ENCODE data around the gene DTD1.

The DTD1 gene

GRCh38 chr20:18686696-18687095, 98.8 kb downstream of the DTD1 start:
- no peak overlapping the region for H4K8ac ChIP-seq (ENCODE audit: low read depth, low read length)
- no peaks in the 10 kb centered on the region for H3K79me2 ChIP-seq (ENCODE audit: control insufficient read depth, insufficient read depth, low read length)
- H3K56ac ChIP-seq (ENCODE audit: low read length), result no peak overlapping the region
- H2BK5ac ChIP-seq (ENCODE audit: low read length), result no peak overlapping the region
- H3K9ac ChIP-seq (ENCODE audit: low read length), result no peak overlapping the region
- H3K4me2 ChIP-seq (ENCODE audit: low read length), result no peak overlapping the region
- no peak overlapping the region for H4K5ac ChIP-seq (ENCODE audit: low read length)
- H3K79me1 ChIP-seq (ENCODE audit: low read length), result no peaks in the 10 kb centered on the region
- H3K4ac ChIP-seq (ENCODE audit: low read depth, low read length), result no peak overlapping the region
- no CpG with 5 or more reads among the region's 1 CpG for WGBS (ENCODE audit: extremely low coverage, insufficient coverage, low lambda C conversion rate)
- H3K27me3 ChIP-seq (ENCODE audit: insufficient read depth, low read length, poor library complexity), result no peaks in the 10 kb centered on the region
- H3K4me1 ChIP-seq (ENCODE audit: control insufficient read depth, low read depth, low read length), result peaks cover 5% of the 10 kb centered on the region
- no peak overlapping the region for H3K27ac ChIP-seq (ENCODE audit: low read depth, low read length)
- H3K23ac ChIP-seq (ENCODE audit: low read length), result no peak overlapping the region
- H2BK120ac ChIP-seq (ENCODE audit: low read depth, low read length), result no peak overlapping the region
- no peak overlapping the region for H3K18ac ChIP-seq (ENCODE audit: low read length)
- no peak overlapping the region for H2BK15ac ChIP-seq (replicated peaks; ENCODE audit: low read depth)
- H2AK5ac ChIP-seq (ENCODE audit: low read length), result no peak overlapping the region
- DNase-seq, result no peak
- no peaks in the 10 kb centered on the region for H3K36me3 ChIP-seq (ENCODE audit: control insufficient read depth, insufficient read depth, low read length)
- H3K4me3 ChIP-seq (ENCODE audit: low read length), result no peak overlapping the region

- no peak overlapping the region for H3K23ac ChIP-seq (ENCODE audit: low read length)
- WGBS (ENCODE audit: extremely low coverage, insufficient coverage, low lambda C conversion rate), result no CpG with 5 or more reads among the region's 3 CpGs
- H3K56ac ChIP-seq (ENCODE audit: low read length), result no peak overlapping the region
- H3K4me2 ChIP-seq (ENCODE audit: low read length), result no peak overlapping the region
- H3K18ac ChIP-seq (ENCODE audit: low read length), result no peak overlapping the region
- H3K4me3 ChIP-seq (ENCODE audit: low read length), result no peak overlapping the region
- no peak overlapping the region for H3K4ac ChIP-seq (ENCODE audit: low read depth, low read length)
- DNase-seq, result no peak
- H4K8ac ChIP-seq (ENCODE audit: low read depth, low read length), result no peak overlapping the region
- H2BK5ac ChIP-seq (ENCODE audit: low read length), result no peak overlapping the region
- H3K27me3 ChIP-seq (ENCODE audit: insufficient read depth, low read length, poor library complexity), result no peaks in the 10 kb centered on the region
- H2AK5ac ChIP-seq (ENCODE audit: low read length), result no peak overlapping the region
- H3K9ac ChIP-seq (ENCODE audit: low read length), result no peak overlapping the region
- no peaks in the 10 kb centered on the region for H3K79me1 ChIP-seq (ENCODE audit: low read length)
- no peak overlapping the region for H3K27ac ChIP-seq (ENCODE audit: low read depth, low read length)
- peaks cover 1% of the 10 kb centered on the region for H3K4me1 ChIP-seq (ENCODE audit: control insufficient read depth, low read depth, low read length)
- no peak overlapping the region for H2BK15ac ChIP-seq (replicated peaks; ENCODE audit: low read depth)
- H3K36me3 ChIP-seq (ENCODE audit: control insufficient read depth, insufficient read depth, low read length), result no peaks in the 10 kb centered on the region
- H4K5ac ChIP-seq (ENCODE audit: low read length), result no peak overlapping the region
- no peak overlapping the region for H2BK120ac ChIP-seq (ENCODE audit: low read depth, low read length)
- H3K79me2 ChIP-seq (ENCODE audit: control insufficient read depth, insufficient read depth, low read length), result no peaks in the 10 kb centered on the region
These were observed 100.8 kb downstream of the DTD1 start for GRCh38 chr20:18688676-18689075.

- Histone ChIP-seq H2AK5ac (ENCODE audit: low read length) (no peak overlapping the region), H4K8ac (ENCODE audit: low read depth, low read length) (no peak overlapping the region), H3K27ac (ENCODE audit: low read depth, low read length) (no peak overlapping the region), H3K79me1 (ENCODE audit: low read length) (no peaks in the 10 kb centered on the region), H3K4me2 (ENCODE audit: low read length) (no peak overlapping the region), H3K4ac (ENCODE audit: low read depth, low read length) (no peak overlapping the region), H3K56ac (ENCODE audit: low read length) (no peak overlapping the region), H3K79me2 (ENCODE audit: control insufficient read depth, insufficient read depth, low read length) (no peaks in the 10 kb centered on the region), H3K9ac (ENCODE audit: low read length) (no peak overlapping the region), H2BK120ac (ENCODE audit: low read depth, low read length) (no peak overlapping the region), H3K18ac (ENCODE audit: low read length) (no peak overlapping the region), H3K27me3 (ENCODE audit: insufficient read depth, low read length, poor library complexity) (no peaks in the 10 kb centered on the region), H2BK15ac (replicated peaks; ENCODE audit: low read depth) (no peak overlapping the region), H3K36me3 (ENCODE audit: control insufficient read depth, insufficient read depth, low read length) (no peaks in the 10 kb centered on the region), H3K23ac (ENCODE audit: low read length) (no peak overlapping the region), H3K4me1 (ENCODE audit: control insufficient read depth, low read depth, low read length) (no peaks in the 10 kb centered on the region), H3K4me3 (ENCODE audit: low read length) (no peak overlapping the region), H4K5ac (ENCODE audit: low read length) (no peak overlapping the region), H2BK5ac (ENCODE audit: low read length) (no peak overlapping the region)
- WGBS (ENCODE audit: extremely low coverage, insufficient coverage, low lambda C conversion rate), result no CpG with 5 or more reads among the region's 1 CpG
- DNase-seq, result no peak
These were observed 101.7 kb downstream of the DTD1 start for GRCh38 chr20:18689557-18689956.

GRCh38 chr20:18692447-18692846, 104.6 kb downstream of the DTD1 start:
- no peak overlapping the region for H3K9ac ChIP-seq (ENCODE audit: low read length)
- H2BK120ac ChIP-seq (ENCODE audit: low read depth, low read length), result no peak overlapping the region
- no peaks in the 10 kb centered on the region for H3K36me3 ChIP-seq (ENCODE audit: control insufficient read depth, insufficient read depth, low read length)
- H3K27me3 ChIP-seq (ENCODE audit: insufficient read depth, low read length, poor library complexity), result no peaks in the 10 kb centered on the region
- no peak overlapping the region for H3K23ac ChIP-seq (ENCODE audit: low read length)
- H3K4me2 ChIP-seq (ENCODE audit: low read length), result no peak overlapping the region
- DNase-seq, result no peak
- H2AK5ac ChIP-seq (ENCODE audit: low read length), result no peak overlapping the region
- H3K4ac ChIP-seq (ENCODE audit: low read depth, low read length), result no peak overlapping the region
- no peak overlapping the region for H4K8ac ChIP-seq (ENCODE audit: low read depth, low read length)
- H3K4me1 ChIP-seq (ENCODE audit: control insufficient read depth, low read depth, low read length), result no peaks in the 10 kb centered on the region
- H2BK15ac ChIP-seq (replicated peaks; ENCODE audit: low read depth), result no peak overlapping the region
- H3K18ac ChIP-seq (ENCODE audit: low read length), result no peak overlapping the region
- H3K79me1 ChIP-seq (ENCODE audit: low read length), result no peaks in the 10 kb centered on the region
- H3K56ac ChIP-seq (ENCODE audit: low read length), result no peak overlapping the region
- no peak overlapping the region for H2BK5ac ChIP-seq (ENCODE audit: low read length)
- no peaks in the 10 kb centered on the region for H3K79me2 ChIP-seq (ENCODE audit: control insufficient read depth, insufficient read depth, low read length)
- H4K5ac ChIP-seq (ENCODE audit: low read length), result no peak overlapping the region
- no CpG with 5 or more reads among the region's 1 CpG for WGBS (ENCODE audit: extremely low coverage, insufficient coverage, low lambda C conversion rate)
- H3K27ac ChIP-seq (ENCODE audit: low read depth, low read length), result no peak overlapping the region
- H3K4me3 ChIP-seq (ENCODE audit: low read length), result no peak overlapping the region

- no peak overlapping the region for H4K5ac ChIP-seq (ENCODE audit: low read length)
- H2BK15ac ChIP-seq (replicated peaks; ENCODE audit: low read depth), result no peak overlapping the region
- H3K27ac ChIP-seq (ENCODE audit: low read depth, low read length), result no peak overlapping the region
- H3K23ac ChIP-seq (ENCODE audit: low read length), result no peak overlapping the region
- H2BK120ac ChIP-seq (ENCODE audit: low read depth, low read length), result no peak overlapping the region
- no peak overlapping the region for H2BK5ac ChIP-seq (ENCODE audit: low read length)
- H3K4me3 ChIP-seq (ENCODE audit: low read length), result no peak overlapping the region
- no CpG with 5 or more reads among the region's 6 CpGs for WGBS (ENCODE audit: extremely low coverage, insufficient coverage, low lambda C conversion rate)
- no peaks in the 10 kb centered on the region for H3K79me1 ChIP-seq (ENCODE audit: low read length)
- no peak overlapping the region for H3K56ac ChIP-seq (ENCODE audit: low read length)
- H3K4me1 ChIP-seq (ENCODE audit: control insufficient read depth, low read depth, low read length), result no peaks in the 10 kb centered on the region
- no peaks in the 10 kb centered on the region for H3K36me3 ChIP-seq (ENCODE audit: control insufficient read depth, insufficient read depth, low read length)
- H4K8ac ChIP-seq (ENCODE audit: low read depth, low read length), result no peak overlapping the region
- no peak overlapping the region for H3K18ac ChIP-seq (ENCODE audit: low read length)
- H3K4ac ChIP-seq (ENCODE audit: low read depth, low read length), result no peak overlapping the region
- DNase-seq, result no peak
- H3K79me2 ChIP-seq (ENCODE audit: control insufficient read depth, insufficient read depth, low read length), result no peaks in the 10 kb centered on the region
- H3K9ac ChIP-seq (ENCODE audit: low read length), result no peak overlapping the region
- H3K27me3 ChIP-seq (ENCODE audit: insufficient read depth, low read length, poor library complexity), result no peaks in the 10 kb centered on the region
- H2AK5ac ChIP-seq (ENCODE audit: low read length), result no peak overlapping the region
- no peak overlapping the region for H3K4me2 ChIP-seq (ENCODE audit: low read length)
These were observed 106.2 kb downstream of the DTD1 start for GRCh38 chr20:18694071-18694470.

- H3K36me3 ChIP-seq (ENCODE audit: control insufficient read depth, insufficient read depth, low read length), result no peaks in the 10 kb centered on the region
- no peaks in the 10 kb centered on the region for H3K79me1 ChIP-seq (ENCODE audit: low read length)
- H2AK5ac ChIP-seq (ENCODE audit: low read length), result no peak overlapping the region
- no CpG with 5 or more reads among the region's 5 CpGs for WGBS (ENCODE audit: extremely low coverage, insufficient coverage, low lambda C conversion rate)
- H3K27ac ChIP-seq (ENCODE audit: low read depth, low read length), result no peak overlapping the region
- H3K4me1 ChIP-seq (ENCODE audit: control insufficient read depth, low read depth, low read length), result no peaks in the 10 kb centered on the region
- no peak overlapping the region for H3K56ac ChIP-seq (ENCODE audit: low read length)
- H3K27me3 ChIP-seq (ENCODE audit: insufficient read depth, low read length, poor library complexity), result no peaks in the 10 kb centered on the region
- H3K18ac ChIP-seq (ENCODE audit: low read length), result no peak overlapping the region
- H3K79me2 ChIP-seq (ENCODE audit: control insufficient read depth, insufficient read depth, low read length), result no peaks in the 10 kb centered on the region
- H4K8ac ChIP-seq (ENCODE audit: low read depth, low read length), result no peak overlapping the region
- H3K9ac ChIP-seq (ENCODE audit: low read length), result no peak overlapping the region
- no peak overlapping the region for H2BK5ac ChIP-seq (ENCODE audit: low read length)
- DNase-seq, result no peak
- H4K5ac ChIP-seq (ENCODE audit: low read length), result no peak overlapping the region
- no peak overlapping the region for H2BK120ac ChIP-seq (ENCODE audit: low read depth, low read length)
- H3K4me2 ChIP-seq (ENCODE audit: low read length), result no peak overlapping the region
- H3K23ac ChIP-seq (ENCODE audit: low read length), result no peak overlapping the region
- H3K4me3 ChIP-seq (ENCODE audit: low read length), result no peak overlapping the region
- H3K4ac ChIP-seq (ENCODE audit: low read depth, low read length), result no peak overlapping the region
- H2BK15ac ChIP-seq (replicated peaks; ENCODE audit: low read depth), result no peak overlapping the region
These were observed 107.3 kb downstream of the DTD1 start for GRCh38 chr20:18695175-18695574.

Data from mesendoderm (in vitro differentiated cells).